K562 (cell line): ENCODE measurements around the gene ZNF426.

Experiments
- CTCF ChIP-seq, 3 experiments: IDR thresholded peaks in 2 of 3; conservative IDR thresholded peaks in 1 of 3; 2 replicates each; pipeline ENCODE4 v1.5.1; 2011 to 2012; ENCODE audit warnings: low read length in 3 of 3, mild to moderate bottlenecking in 3 of 3, control low read depth in 2 of 3, improper control_type of control experiment in 1 of 3, inconsistent platforms in 1 of 3, low read depth in 1 of 3, mixed read lengths in 1 of 3, moderate library complexity in 1 of 3; ENCODE audit not compliant: insufficient read depth in 2 of 3
- RAD51 ChIP-seq: fragments of 450-650 bp; IDR thresholded peaks from 2 replicates; pipeline ENCODE4 v1.7.1; 2016; ENCODE audit warnings: low read depth, mild to moderate bottlenecking, borderline replicate concordance
- ZFPM2 ChIP-seq: fragments of 250-450 bp; sonication (Bioruptor Pico); IDR thresholded peaks from 2 replicates; pipeline ENCODE4 v1.5.1; 2022; ENCODE audit warnings: mild to moderate bottlenecking
- ZNF274 ChIP-seq: IDR thresholded peaks from 2 replicates; pipeline ENCODE4 v1.6.1; 2011; ENCODE audit warnings: low read depth, mild to moderate bottlenecking, low read length, moderate library complexity, borderline replicate concordance
- ZNF79 ChIP-seq: fragments of 250-450 bp; sonication (Bioruptor Pico); IDR thresholded peaks from 2 replicates; pipeline ENCODE4 v1.4.0; 2020; ENCODE audit warnings: low read depth, mild to moderate bottlenecking, moderate library complexity
- TF ChIP-seq, protein P1 (sequence below): fragments of 250-450 bp; sonication (Bioruptor Pico); IDR thresholded peaks from 2 replicates; pipeline ENCODE4 v1.8.0; 2022; ENCODE audit warnings: inconsistent platforms, mild to moderate bottlenecking, moderate library complexity, borderline replicate concordance

- TF ChIP-seq ZNF79 (no peak), ZNF274 (no peak), RAD51 (no peak), CTCF (IDR thresholded peaks at IDR 0.05 in 2 of 3, conservative IDR thresholded peaks at IDR 0.05 in 1 of 3; ENCODE audit: insufficient read depth in 2 of 3, low read depth in 1 of 3, low read length in 3 of 3) (no peak), ZFPM2 (CRISPR knock-in tag) (no peak)
- TF ChIP-seq, protein P1, sequence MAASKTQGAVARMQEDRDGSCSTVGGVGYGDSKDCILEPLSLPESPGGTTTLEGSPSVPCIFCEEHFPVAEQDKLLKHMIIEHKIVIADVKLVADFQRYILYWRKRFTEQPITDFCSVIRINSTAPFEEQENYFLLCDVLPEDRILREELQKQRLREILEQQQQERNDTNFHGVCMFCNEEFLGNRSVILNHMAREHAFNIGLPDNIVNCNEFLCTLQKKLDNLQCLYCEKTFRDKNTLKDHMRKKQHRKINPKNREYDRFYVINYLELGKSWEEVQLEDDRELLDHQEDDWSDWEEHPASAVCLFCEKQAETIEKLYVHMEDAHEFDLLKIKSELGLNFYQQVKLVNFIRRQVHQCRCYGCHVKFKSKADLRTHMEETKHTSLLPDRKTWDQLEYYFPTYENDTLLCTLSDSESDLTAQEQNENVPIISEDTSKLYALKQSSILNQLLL (CRISPR knock-in tag) = no peak
These were observed 37.6 kb downstream of the ZNF426 start for GRCh38 chr19:9500796-9501195.
